Body of pancreas (tissue), 4 donors: ENCODE measurements around the gene SETD2. TPM values are rescaled to one million over a fixed set of nuclear protein-coding genes. Genes with fewer than 3 reads are reported as not detected.

ENCODE experiments used
- ATAC-seq: fragments of 150-250 bp; one replicate; pipeline ENCODE4 v1.9.1; 2016
- DNase-seq, 4 donors: peaks; one replicate each; pipeline ENCODE4 v3.0.0-alpha.2; 2019
- H3K27ac ChIP-seq, 4 donors: fragments of 200-600 bp; sonication (generic); 1 replicate in 3 of 4; 2 replicates in 1 of 4; pipeline versions ENCODE4 v1.5.1 to v1.6.1; 2016 to 2019; ENCODE audit warnings: mild to moderate bottlenecking in 1 of 4, mixed read lengths in 1 of 4, moderate library complexity in 1 of 4
- H3K27me3 ChIP-seq, 2 donors: fragments of 200-600 bp; sonication (generic); one replicate each; pipeline ENCODE4 v1.6.0; 2016; ENCODE audit warnings: mild to moderate bottlenecking in 1 of 2
- H3K36me3 ChIP-seq, 2 donors: fragments of 200-600 bp; sonication (generic); replicated peaks in 1 of 2; 2 replicates each; pipeline ENCODE4 v1.5.1; 2016; ENCODE audit warnings: low read depth in 2 of 2; ENCODE audit not compliant: insufficient read depth in 1 of 2
- H3K4me1 ChIP-seq: fragments of 200-600 bp; sonication (generic); one replicate; pipeline ENCODE4 v1.6.0; 2016
- H3K4me3 ChIP-seq, 2 donors: fragments of 200-600 bp; sonication (generic); 1 replicate in 1 of 2; 2 replicates in 1 of 2; pipeline ENCODE4 v1.5.1; 2016 to 2019
- H3K9me3 ChIP-seq, 3 donors: fragments of 200-600 bp; sonication (generic); 1 replicate in 2 of 3; 2 replicates in 1 of 3; pipeline ENCODE4 v1.5.1; 2016
- POLR2A ChIP-seq, 3 donors: fragments of 450-650 bp; IDR thresholded peaks; one replicate each; pipeline ENCODE4 v1.6.1; 2016; ENCODE audit warnings: antibody characterized with exemption in 3 of 3, mild to moderate bottlenecking in 2 of 3
- WGBS, 2 donors: methylation state at CpG; one replicate each; pipeline ENCODE4 v1.1.5; 2017; 5-methylcytosine and 5-hydroxymethylcytosine counted together
- intact Hi-C: fragments of 100-400 bp; cut with DNase I; formaldehyde crosslinking; loops from one replicate; pipeline ENCODE4 v1.15.1; 2023
- total RNA-seq, 2 donors: library from RNA; depleted of rRNA; stranded (reverse); fragments of >200 nt; gene quantifications; one replicate each; pipeline ENCODE4 v1.1.0, GENCODE V29; 2016
- TF ChIP-seq, protein P1 (sequence below), 7 experiments: fragments of 450-650 bp in 4 of 7; fragments of 200-600 bp in 3 of 7; sonication (generic) in 3 of 7; IDR thresholded peaks; one replicate each; pipeline ENCODE4 v1.5.1; 2016 to 2019; ENCODE audit warnings: antibody characterized with exemption in 7 of 7

SETD2 gene
- total RNA-seq, 2 donors from 2014 or later, result 49.5 to 70.2 TPM

DNA sequence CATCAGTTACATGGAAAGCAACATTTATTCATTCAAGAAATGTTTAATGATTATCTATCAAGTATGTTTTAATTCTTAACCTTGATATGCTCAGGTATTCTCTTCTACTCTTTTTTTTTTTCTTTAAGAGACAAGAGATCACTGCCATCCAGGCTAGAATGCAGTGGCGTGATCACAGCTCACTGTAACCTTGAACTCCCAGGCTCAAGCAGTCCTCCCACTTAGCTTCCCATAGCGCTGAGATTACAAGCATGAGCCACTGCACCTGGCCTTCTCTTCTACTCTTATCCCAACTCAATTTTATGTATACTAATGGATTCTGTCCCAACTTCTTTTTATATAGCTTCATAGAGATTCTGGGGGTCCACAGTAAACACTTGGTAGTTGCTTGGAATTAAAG lies 50.9 kb downstream of the SETD2 start:
- Histone ChIP-seq H3K27ac (no peak overlapping the region), H3K4me1 (no peaks in the 10 kb centered on the region), H3K36me3 (peaks cover 6 to 17% of the 10 kb centered on the region in 2 donors), H3K9me3 (no peaks in the 10 kb centered on the region), H3K27me3 (no peaks in the 10 kb centered on the region), H3K4me3 (no peak overlapping the region)
- intact Hi-C loops, result no loop called here
- DNase-seq (no peak), ATAC-seq (no peak)
- 90 to 100% methylated on average over 2 of the region's 2 CpGs for WGBS, 2 donors
- TF ChIP-seq, protein P1, sequence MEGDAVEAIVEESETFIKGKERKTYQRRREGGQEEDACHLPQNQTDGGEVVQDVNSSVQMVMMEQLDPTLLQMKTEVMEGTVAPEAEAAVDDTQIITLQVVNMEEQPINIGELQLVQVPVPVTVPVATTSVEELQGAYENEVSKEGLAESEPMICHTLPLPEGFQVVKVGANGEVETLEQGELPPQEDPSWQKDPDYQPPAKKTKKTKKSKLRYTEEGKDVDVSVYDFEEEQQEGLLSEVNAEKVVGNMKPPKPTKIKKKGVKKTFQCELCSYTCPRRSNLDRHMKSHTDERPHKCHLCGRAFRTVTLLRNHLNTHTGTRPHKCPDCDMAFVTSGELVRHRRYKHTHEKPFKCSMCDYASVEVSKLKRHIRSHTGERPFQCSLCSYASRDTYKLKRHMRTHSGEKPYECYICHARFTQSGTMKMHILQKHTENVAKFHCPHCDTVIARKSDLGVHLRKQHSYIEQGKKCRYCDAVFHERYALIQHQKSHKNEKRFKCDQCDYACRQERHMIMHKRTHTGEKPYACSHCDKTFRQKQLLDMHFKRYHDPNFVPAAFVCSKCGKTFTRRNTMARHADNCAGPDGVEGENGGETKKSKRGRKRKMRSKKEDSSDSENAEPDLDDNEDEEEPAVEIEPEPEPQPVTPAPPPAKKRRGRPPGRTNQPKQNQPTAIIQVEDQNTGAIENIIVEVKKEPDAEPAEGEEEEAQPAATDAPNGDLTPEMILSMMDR (IDR thresholded peaks at IDR 0.05), result no peak
- TF ChIP-seq POLR2A (IDR thresholded peaks at IDR 0.05), result no peak

DNA sequence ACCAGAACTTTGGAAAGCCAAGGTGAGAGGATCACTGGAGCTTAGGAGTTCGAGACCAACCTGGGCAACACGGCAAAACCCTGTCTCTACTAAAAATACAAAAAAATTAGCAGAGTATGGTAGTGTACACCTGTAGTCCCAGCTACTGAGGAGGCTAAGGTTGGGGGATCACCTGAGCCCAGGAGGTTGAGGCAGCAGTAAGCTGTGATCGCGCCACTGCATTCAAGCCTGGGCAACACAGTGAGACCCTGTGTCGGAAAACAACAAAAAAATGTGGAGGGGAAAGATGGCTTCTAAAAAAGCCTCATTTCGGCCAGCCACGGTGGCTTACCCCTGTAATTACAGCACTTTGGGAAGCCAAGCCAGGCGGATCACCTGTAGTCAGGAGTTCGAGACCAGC lies 54.5 kb downstream of the SETD2 start:
- Histone ChIP-seq H3K4me3 (no peak overlapping the region), H3K4me1 (no peaks in the 10 kb centered on the region), H3K9me3 (no peaks in the 10 kb centered on the region), H3K27me3 (no peaks in the 10 kb centered on the region), H3K27ac (no peak overlapping the region), H3K36me3 (peaks cover 6 to 11% of the 10 kb centered on the region in 2 donors)
- TF ChIP-seq, protein P1 (IDR thresholded peaks at IDR 0.05), result no peak
- ATAC-seq (no peak), DNase-seq (no peak)
- WGBS, 2 donors, result 96 to 97% methylated on average over 9 of the region's 9 CpGs
- intact Hi-C loops, result no loop called here

DNA sequence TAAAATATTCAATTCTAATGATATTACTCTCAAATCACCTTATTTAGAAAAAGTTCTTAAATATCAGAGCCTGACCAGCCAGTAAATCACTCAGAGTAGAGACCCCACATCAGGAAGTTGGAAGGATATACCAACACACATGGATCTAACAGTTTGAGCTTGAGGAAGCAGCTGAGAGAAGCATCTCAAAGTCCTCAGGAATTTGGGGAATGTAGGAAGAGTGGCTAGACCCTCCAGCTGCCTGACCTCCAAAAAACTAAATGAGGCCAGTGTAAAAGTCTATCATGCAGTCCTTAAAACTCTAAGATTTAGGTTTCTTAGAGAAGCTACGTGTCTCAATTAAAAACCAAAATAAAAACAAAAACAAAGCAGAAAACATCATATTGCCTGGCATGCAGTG lies 55.4 kb downstream of the SETD2 start:
- no peak for DNase-seq
- intact Hi-C loops, result no loop called here
- Histone ChIP-seq H3K27me3 (no peaks in the 10 kb centered on the region), H3K36me3 (peaks cover 3 to 6% of the 10 kb centered on the region in 2 donors), H3K4me1 (no peaks in the 10 kb centered on the region), H3K9me3 (no peaks in the 10 kb centered on the region), H3K27ac (no peak overlapping the region), H3K4me3 (no peak overlapping the region)
- ATAC-seq, result no peak
- WGBS, 2 donors, result 88 to 94% methylated on average over 1 of the region's 1 CpG
- TF ChIP-seq, protein P1 (IDR thresholded peaks at IDR 0.05), result no peak
- TF ChIP-seq POLR2A (IDR thresholded peaks at IDR 0.05), result no peak

DNA sequence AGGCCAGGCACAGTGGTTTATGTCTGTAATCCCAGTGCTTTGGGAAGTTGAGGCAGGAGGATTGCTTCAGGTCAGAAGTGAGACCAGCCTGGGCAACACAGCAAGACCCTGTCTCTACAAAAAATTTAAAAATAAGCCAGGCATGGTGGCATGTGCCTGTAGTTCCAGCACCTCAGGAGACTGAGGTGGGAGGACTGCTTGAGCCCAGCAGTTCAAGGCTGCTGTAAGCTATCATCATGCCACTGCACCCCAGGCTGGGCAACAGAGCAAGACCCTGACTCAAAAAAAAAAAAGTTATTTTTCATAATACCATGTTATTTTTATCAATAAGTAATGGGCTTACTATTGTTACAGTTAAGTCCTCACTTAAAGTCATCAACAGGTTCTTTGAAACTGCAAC lies 59.7 kb downstream of the SETD2 start:
- no peak for TF ChIP-seq POLR2A (IDR thresholded peaks at IDR 0.05)
- TF ChIP-seq, protein P1 (IDR thresholded peaks at IDR 0.05), result no peak
- Histone ChIP-seq H3K9me3 (no peaks in the 10 kb centered on the region), H3K27ac (no peak overlapping the region), H3K27me3 (no peaks in the 10 kb centered on the region), H3K36me3 (no peaks in the 10 kb centered on the region), H3K4me1 (no peaks in the 10 kb centered on the region), H3K4me3 (no peak overlapping the region)
- no peak for DNase-seq
- ATAC-seq, result no peak
- intact Hi-C loops, result no loop called here

DNA sequence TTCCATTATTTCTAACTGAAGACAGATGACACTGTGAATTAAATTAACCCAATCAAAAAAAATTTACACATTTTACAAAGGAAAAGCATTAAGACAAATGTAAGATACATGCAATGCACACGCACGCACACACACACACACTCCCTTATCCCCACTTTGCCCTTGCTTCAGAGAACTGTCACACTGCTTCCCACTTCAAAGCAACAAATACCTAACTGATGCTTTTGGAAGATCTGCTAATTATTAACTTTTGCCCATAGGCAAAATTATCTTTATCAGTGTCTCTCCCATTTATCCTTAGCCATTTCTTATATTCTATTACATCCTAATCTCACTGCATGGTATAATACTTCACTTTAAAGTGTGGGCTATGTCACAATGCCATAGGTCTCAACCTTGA lies 60.3 kb downstream of the SETD2 start:
- Histone ChIP-seq H3K4me1 (no peaks in the 10 kb centered on the region), H3K36me3 (no peaks in the 10 kb centered on the region), H3K4me3 (no peak overlapping the region), H3K27ac (no peak overlapping the region), H3K27me3 (no peaks in the 10 kb centered on the region), H3K9me3 (no peaks in the 10 kb centered on the region)
- DNase-seq, result no peak
- 39 to 67% methylated on average over 2 of the region's 2 CpGs for WGBS, 2 donors
- ATAC-seq, result no peak
- TF ChIP-seq POLR2A (IDR thresholded peaks at IDR 0.05), result no peak
- TF ChIP-seq, protein P1 (IDR thresholded peaks at IDR 0.05), result no peak
- intact Hi-C loops, result no loop called here
